HFFc6 (cell line): Measurements from ENCODE around the gene KCNJ5. TPM values are rescaled to one million over a fixed set of nuclear protein-coding genes. Genes with fewer than 3 reads are reported as not detected.
A peak's percentile ranks its signal among the peaks of the same experiment; 100 is the strongest.

Source experiments
- DNase-seq: peaks from one replicate; pipeline ENCODE4 v3.0.0-alpha.2; 2018
- H3K27ac Mint-ChIP-seq: 2 replicates; pipeline ENCODE4 v1.8.0; 2020; ENCODE audit warnings: mild to moderate bottlenecking, mixed read lengths
- H3K27me3 Mint-ChIP-seq: 2 replicates; pipeline ENCODE4 v1.8.0; 2021; ENCODE audit warnings: mild to moderate bottlenecking, moderate library complexity, mixed read lengths; ENCODE audit not compliant: insufficient read depth
- H3K36me3 Mint-ChIP-seq: 2 replicates; pipeline ENCODE4 v1.8.0; 2021; ENCODE audit warnings: low read depth, mixed read lengths
- H3K4me1 Mint-ChIP-seq: 2 replicates; pipeline ENCODE4 v1.8.0; 2020; ENCODE audit warnings: low read depth, mixed read lengths
- H3K4me3 Mint-ChIP-seq: 2 replicates; pipeline ENCODE4 v1.8.0; 2020; ENCODE audit warnings: mild to moderate bottlenecking, moderate library complexity, mixed read lengths
- H3K9me3 Mint-ChIP-seq: 2 replicates; pipeline ENCODE4 v1.8.0; 2020; ENCODE audit warnings: mild to moderate bottlenecking, mixed read lengths
- total RNA-seq, 6 experiments: library from RNA; stranded (reverse); fragmentation: NEBNext Ultra II Directional; extraction: Animal tissue kit (Norgen Biotek cat#: 25700); gene quantifications; 2 replicates in 1 of 6; 3 replicates in 5 of 6; pipeline ENCODE4 v1.2.3, GENCODE V29; 2021
- TF ChIP-seq, protein P1 (sequence below): fragments of 200-600 bp; sonication (generic); IDR thresholded peaks from 2 replicates; pipeline ENCODE4 v1.5.0; 2021; ENCODE audit warnings: antibody characterized with exemption, mild to moderate bottlenecking

The KCNJ5 gene
- total RNA-seq, 6 experiments from 2014 or later = not detected

DNA sequence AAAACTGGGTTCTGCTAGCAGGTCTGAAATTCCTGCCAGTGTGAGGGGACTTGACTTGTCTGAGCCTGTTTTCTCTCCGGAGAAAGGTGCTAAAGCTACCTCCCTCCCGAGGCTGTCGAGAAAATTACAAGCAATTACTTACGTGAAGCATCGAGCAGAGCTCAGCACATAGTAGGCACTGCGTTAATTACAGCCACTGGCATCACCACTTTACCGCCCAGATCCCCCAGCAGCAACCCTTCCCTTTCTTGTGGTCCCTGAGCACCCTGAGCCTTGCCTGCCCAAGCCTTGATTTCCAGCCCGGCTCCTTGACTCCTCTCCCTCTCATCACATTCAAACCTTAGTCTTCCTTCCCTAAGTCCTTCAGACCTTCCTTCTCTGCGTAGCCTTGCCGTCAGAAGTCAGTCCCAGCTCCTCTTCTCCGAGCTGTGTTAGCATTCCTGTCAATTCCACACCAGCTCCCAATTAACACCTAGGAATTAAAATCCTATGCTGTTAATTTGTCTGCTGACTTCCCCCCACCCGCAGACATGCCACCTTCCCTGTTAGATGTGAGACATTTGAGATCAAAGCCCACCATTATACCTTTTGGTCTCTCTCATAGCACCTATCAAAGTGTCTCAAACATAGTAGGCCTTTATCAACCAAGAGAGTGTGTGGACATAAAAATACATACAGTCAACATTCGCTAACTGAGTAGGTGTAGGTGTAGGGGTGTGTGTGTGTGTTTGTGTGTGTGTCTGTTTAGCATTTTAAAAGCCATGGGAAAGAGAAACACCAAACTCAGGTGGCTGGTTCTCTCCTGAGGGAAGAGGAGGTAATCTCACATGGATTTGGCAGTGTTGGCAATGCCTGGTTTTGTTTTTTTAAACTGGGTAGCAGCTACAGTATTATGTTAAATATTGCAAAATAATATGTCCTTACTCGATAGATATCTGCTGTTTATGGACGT, 2.8 kb upstream of the KCNJ5 start:
- TF ChIP-seq, protein P1, sequence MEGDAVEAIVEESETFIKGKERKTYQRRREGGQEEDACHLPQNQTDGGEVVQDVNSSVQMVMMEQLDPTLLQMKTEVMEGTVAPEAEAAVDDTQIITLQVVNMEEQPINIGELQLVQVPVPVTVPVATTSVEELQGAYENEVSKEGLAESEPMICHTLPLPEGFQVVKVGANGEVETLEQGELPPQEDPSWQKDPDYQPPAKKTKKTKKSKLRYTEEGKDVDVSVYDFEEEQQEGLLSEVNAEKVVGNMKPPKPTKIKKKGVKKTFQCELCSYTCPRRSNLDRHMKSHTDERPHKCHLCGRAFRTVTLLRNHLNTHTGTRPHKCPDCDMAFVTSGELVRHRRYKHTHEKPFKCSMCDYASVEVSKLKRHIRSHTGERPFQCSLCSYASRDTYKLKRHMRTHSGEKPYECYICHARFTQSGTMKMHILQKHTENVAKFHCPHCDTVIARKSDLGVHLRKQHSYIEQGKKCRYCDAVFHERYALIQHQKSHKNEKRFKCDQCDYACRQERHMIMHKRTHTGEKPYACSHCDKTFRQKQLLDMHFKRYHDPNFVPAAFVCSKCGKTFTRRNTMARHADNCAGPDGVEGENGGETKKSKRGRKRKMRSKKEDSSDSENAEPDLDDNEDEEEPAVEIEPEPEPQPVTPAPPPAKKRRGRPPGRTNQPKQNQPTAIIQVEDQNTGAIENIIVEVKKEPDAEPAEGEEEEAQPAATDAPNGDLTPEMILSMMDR = no peak
- Mint-ChIP-seq H3K4me3 (no peak overlapping the region), H3K4me1 (no peaks in the 10 kb centered on the region), H3K9me3 (no peaks in the 10 kb centered on the region), H3K36me3 (no peaks in the 10 kb centered on the region), H3K27ac (no peak overlapping the region), H3K27me3 (peaks cover 36% of the 10 kb centered on the region)
- DNase-seq = no peak

DNA sequence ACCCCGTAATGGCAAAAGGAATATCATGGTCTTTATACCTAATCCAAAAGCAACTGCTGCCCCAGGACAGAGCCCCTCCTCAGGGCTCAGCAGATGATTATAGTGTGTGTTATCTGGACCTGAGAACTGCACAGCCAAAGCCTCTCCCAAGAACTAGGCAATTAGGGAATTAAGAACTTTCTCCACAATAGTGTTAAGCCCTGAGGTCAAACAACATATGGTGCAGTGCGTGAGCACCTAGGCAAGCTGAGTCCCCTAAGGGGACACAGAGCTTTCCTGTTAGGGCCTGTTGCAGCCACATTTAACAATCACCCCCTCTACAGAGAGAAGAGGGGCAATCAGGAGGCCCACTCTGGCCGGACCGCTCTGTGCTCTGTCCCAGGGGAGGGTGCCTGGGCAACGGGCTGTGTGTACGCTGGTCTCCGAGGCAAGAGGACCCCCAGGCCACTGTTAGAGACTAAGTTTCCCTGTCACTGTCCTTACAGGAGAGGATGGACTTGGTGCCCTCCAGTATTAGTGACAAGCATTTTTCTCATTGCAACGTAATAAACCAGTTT, 1.4 kb upstream of the KCNJ5 start:
- TF ChIP-seq, protein P1 = no peak
- H3K27ac Mint-ChIP-seq = no peak overlapping the region
- H3K4me1 Mint-ChIP-seq = no peaks in the 10 kb centered on the region
- H3K9me3 Mint-ChIP-seq = no peaks in the 10 kb centered on the region
- H3K27me3 Mint-ChIP-seq = peaks cover 37% of the 10 kb centered on the region
- DNase-seq = no peak
- H3K36me3 Mint-ChIP-seq = no peaks in the 10 kb centered on the region
- peak overlapping the region; percentile 80; the same call in 1 of the 2 replicates for H3K4me3 Mint-ChIP-seq

DNA sequence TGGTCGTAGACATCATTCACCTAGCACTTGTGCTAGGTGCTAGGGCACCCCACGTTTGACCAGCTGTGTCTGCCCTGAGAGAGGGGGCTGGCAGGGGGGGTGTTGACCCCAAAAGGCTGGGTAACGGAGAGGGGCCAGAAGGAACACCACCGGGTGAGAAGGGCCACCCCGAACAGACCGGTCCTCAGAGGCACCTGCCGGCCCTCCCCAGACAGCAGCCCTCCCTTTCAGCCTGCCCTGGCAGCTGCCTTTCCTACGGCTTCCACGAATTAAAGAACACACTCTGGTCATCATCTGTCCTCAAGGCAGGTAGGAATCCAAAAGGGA, 977 bp upstream of the KCNJ5 start:
- H3K4me1 Mint-ChIP-seq = no peaks in the 10 kb centered on the region
- peaks cover 36% of the 10 kb centered on the region for H3K27me3 Mint-ChIP-seq
- H3K9me3 Mint-ChIP-seq = no peaks in the 10 kb centered on the region
- H3K36me3 Mint-ChIP-seq = no peaks in the 10 kb centered on the region
- H3K27ac Mint-ChIP-seq = no peak overlapping the region
- TF ChIP-seq, protein P1 = no peak
- DNase-seq = no peak
- peak overlapping the region; percentile 80; the same call in 1 of the 2 replicates for H3K4me3 Mint-ChIP-seq

DNA sequence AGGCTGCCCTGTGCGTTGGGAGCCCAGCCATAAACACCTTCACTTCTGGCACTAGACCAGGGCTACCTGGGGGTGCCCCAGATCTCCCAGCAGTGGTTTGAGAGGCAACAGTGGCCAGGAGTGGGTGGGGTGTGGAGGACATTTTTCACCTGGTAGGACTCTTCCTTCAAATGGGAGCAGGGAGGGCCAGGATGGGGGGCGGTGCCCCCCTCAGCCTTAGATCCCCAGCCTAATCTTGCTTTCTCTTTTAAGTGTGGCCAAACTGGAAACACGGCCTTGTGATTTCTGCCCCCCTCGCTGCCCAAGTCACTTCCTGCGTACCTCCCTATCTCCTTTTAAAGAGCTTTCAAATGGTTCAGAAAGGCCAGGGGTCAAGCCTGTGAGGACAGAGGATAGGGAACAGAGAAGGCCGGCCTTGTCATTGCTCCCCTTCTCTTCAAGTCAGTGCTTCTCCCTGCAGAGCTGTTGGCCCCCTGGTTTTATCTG, 800 bp downstream of the KCNJ5 start:
- no peaks in the 10 kb centered on the region for H3K9me3 Mint-ChIP-seq

DNA sequence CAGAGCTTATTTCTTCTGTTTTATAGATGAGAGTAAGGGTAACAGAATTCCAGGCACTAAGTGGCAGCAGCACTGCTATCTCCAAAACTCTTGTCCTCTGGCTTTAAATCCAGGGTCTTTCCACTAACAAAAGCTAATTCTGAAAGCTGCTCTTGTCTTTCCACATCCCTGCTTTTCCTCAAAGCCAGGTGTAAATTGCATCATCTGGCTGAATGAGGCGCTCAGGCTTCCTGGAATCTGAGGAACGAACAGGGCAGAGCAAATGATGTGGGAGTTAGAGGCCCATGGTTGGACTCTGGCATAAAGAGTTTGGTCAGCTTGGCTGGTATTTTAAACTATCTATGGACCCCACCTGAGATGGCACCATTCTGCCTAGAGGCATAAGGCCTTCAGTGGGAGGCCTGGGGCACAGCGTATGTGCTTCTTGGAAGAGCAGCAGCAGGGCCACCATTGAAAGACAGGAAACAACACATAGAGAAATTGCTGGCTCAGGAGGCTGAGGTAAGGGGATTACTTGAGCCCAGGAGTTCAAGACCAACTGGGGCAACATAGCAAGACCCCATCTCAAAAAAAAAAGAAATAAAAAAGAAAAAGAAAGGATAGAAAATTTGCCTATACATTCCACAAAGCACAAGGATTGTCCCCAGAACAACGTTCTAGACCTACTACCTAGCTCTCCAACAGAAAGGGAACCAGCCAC, 1.9 kb downstream of the KCNJ5 start:
- no peak for DNase-seq
- Mint-ChIP-seq H3K4me1 (peaks cover 6% of the 10 kb centered on the region; the same call in 1 of the 2 replicates), H3K36me3 (no peaks in the 10 kb centered on the region), H3K4me3 (no peak overlapping the region), H3K27me3 (peaks cover 21% of the 10 kb centered on the region), H3K9me3 (no peaks in the 10 kb centered on the region), H3K27ac (no peak overlapping the region)
- TF ChIP-seq, protein P1 = no peak

More for the DNA sequence above, 800 bp downstream of the KCNJ5 start:
- DNase-seq = no peak
- Mint-ChIP-seq H3K27ac (no peak overlapping the region), H3K4me3 (no peak overlapping the region), H3K36me3 (no peaks in the 10 kb centered on the region), H3K4me1 (peaks cover 6% of the 10 kb centered on the region; the same call in 1 of the 2 replicates), H3K27me3 (peaks cover 25% of the 10 kb centered on the region)
- TF ChIP-seq, protein P1 = no peak
